Neural progenitor cell (in vitro differentiated cells): ENCODE measurements around the gene WWOX.

Experiments used
- CTCF ChIP-seq: fragments of 200-600 bp; sonication (generic); IDR thresholded peaks from 2 replicates; pipeline ENCODE4 v1.5.1; 2017; ENCODE audit warnings: antibody characterized with exemption, mild to moderate bottlenecking
- EZH2 ChIP-seq: fragments of 200-600 bp; sonication (generic); IDR thresholded peaks from 2 replicates; pipeline ENCODE4 v1.6.1; 2017; ENCODE audit warnings: antibody characterized with exemption, mild to moderate bottlenecking, moderate library complexity
- EZH2phosphoT487 ChIP-seq: fragments of 200-600 bp; sonication (generic); IDR thresholded peaks from 2 replicates; pipeline ENCODE4 v1.6.1; 2017; ENCODE audit warnings: antibody characterized with exemption

GRCh38 chr16:78749745-78750268 lies 650.4 kb downstream of the WWOX start:
- TF ChIP-seq CTCF, result no peak
- no peak for TF ChIP-seq EZH2phosphoT487
- no peak for TF ChIP-seq EZH2
